HG03139 (cell line): ENCODE data around the gene RPEL1.
"Not testable (repeated sequence)": the region's sequence is repeated elsewhere in the genome, so short reads cannot be mapped to it uniquely, and the experiment has no call there.

Experiments used
- ATAC-seq: cut with Tn5 transposase; IDR thresholded peaks from one replicate; pipeline ENCODE4 v1.9.1; 2021; ENCODE audit not compliant: unreplicated experiment

Gene RPEL1

GRCh38 chr10:103245587-103245986 is at the start of gene RPEL1:
Gene RPEL1 (plus strand): TSS chr10:103245887. CDS start chr10:103245997, 110 bp downstream.
- ATAC-seq: not testable (repeated sequence)

GRCh38 chr10:103196516-103196915 is 49.2 kb upstream of the RPEL1 start:
- ATAC-seq: no peak

DNA sequence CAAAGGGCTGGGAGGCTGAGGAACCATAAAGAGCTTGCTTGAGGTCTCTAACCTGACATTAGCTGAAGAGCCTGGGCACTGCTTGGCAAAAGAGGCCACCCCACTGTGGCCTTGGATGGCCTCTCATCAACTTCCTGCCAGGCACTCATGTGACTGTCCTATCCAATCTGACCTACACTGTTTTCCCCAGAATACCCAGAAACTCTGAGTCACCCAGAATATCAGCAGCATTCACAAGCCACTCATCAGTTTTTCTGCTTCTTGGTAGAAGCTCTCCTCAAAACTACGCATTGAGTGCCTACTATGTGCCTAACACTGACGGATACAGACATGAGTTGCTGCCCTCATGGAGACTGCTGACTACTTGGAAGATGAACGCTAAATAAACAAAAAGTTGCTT is 48.5 kb upstream of the RPEL1 start:
- ATAC-seq: no peak

- no peak for ATAC-seq
These were observed 47.8 kb upstream of the RPEL1 start for GRCh38 chr10:103197903-103198302.

GRCh38 chr10:103198648-103199047 is 47.0 kb upstream of the RPEL1 start:
- no peak for ATAC-seq

DNA sequence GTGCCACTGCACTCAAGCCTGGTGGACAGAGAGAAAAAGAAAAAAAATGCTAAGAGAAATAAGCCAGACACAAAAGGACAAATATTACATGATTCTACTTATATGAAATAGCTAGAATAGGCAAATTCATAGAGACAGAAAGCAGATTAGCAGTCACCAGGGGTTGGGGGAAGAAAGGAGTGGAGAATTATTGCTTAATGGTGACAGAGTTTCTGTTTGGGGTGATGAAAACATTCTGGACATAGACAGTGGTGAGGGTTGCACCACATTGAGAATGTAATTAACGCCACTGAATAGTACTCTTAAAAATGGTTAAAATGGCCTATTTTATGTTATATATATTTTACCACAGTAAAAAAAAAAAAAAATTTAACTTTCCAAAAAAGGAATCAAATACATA is 46.2 kb upstream of the RPEL1 start:
- ATAC-seq: no peak

DNA sequence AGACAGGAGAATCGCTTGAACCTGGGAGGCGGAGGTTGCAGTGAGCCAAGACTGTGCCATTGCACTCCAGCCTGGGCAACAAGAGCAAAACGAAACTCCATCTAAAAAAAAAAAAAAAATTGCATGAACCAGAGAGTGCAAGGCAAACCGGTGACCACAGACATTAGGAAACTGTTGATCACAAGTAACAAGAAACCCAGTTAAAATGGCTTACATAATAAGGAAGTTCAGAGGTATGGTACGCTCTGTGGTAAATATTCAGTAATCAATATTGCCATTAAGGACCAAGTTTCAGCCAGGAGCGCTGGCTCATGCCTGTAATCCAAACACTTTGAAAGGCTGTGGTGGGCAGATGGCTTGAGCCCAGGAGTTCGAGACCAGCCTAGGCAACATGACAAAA is 43.4 kb upstream of the RPEL1 start:
- ATAC-seq: no peak

- no peak for ATAC-seq
These were observed 42.2 kb upstream of the RPEL1 start for GRCh38 chr10:103203466-103203865.

DNA sequence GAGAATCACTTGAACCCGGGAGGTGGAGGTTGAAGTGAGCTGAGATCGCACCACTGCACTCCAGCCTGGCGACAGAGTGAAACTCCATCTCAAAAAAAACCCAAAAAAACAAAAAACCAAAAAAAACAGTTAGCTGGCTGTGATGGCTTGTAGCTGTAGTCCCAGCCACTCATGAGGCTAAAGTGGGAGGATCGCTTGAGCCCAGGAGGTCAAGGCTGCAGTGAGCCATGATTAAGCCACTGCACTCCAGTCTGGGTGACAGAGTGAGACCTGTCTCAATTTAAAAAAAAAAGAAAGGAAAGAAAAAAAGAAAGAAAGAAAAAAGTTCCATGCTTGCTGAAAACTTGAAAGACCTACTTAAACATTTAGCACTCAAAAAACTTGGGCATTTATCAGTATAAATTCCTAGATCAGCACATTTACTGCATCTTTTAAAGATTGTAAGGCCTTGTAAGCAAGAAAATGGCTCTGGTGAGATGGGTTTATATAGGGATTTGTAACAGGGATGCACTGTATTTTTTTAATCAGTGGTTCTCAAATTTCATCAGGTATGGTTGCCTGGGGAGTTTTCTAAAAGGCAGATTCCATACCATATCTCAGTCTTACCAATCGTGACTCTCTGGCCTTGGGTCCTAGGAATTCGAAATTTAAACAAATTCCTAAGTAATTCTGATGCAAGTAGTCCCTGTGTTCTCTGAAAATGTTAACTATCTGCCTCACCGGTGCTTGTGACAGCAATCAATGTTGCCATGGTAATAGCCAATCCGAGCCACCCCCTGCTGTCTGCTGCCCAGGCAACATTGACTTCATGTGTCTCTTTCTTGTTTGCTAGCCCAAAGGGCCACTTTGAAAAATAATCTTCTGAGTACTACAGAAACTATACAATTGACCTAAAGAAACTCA is 41.1 kb upstream of the RPEL1 start:
- no peak for ATAC-seq

- ATAC-seq: not testable (repeated sequence)
These were observed 40.3 kb upstream of the RPEL1 start for GRCh38 chr10:103205401-103205800.

DNA sequence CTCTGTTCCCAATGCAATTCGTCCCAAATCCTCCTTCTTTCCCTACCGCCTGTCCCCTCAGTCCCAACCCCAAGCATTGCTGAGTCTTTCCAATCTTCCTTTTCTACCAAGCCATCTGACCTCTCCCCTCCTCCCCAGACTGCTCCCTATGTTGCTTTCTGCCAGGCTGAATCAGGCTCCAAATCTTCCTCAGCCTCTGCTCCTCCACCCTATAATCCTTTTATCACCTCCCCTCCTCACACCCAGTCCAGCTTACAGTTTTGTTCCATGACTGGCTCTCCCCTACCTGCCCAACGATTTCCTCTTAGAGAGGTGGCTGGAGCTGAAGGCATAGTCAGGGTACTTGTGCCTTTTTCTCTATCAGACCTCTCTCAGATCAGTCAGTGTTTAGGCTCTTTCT is 39.0 kb upstream of the RPEL1 start:
- not testable (repeated sequence) for ATAC-seq

DNA sequence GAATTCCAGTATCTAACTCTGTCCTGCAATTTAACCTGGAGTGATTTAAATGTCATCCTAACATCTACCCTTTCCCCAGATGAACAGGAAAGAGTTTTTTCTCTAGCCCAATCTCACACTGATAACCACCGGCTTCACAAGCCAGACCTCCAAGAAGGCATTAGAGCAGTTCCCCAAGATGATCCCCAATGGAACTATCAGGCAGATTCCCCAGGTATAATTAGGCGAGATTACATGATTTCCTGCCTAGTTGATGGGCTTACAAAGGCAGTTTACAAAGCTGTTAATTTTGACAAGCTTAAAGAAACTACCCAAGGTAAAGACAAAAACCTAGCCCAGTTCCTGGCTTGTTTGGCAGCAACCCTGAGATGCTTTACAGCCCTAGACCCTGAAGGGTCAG is 38.5 kb upstream of the RPEL1 start:
- ATAC-seq: no peak

- ATAC-seq: not testable (repeated sequence)
These were observed 38.0 kb upstream of the RPEL1 start for GRCh38 chr10:103207643-103208042.

GRCh38 chr10:103210262-103210661 is 35.4 kb upstream of the RPEL1 start:
- ATAC-seq: not testable (repeated sequence)

- ATAC-seq: no peak
These were observed 30.1 kb upstream of the RPEL1 start for GRCh38 chr10:103215601-103216000.

DNA sequence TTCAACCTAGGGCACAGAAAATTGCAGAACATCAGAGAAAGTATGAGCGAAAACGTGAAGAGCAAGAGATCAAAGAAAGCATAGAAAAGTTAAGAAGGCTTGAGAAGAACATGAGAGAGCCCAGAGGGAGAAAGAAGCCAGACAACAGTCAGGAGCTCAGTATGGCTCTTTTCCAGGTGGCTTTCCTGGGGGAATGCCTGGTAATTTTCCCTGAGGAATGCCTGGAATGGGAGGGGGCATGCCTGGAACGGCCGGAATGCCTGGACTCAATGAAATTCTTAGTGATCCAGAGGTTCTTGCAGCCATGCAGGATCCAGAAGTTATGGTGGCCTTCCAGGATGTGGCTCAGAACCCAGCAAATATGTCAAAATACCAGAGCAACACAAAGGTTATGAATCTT is 29.3 kb upstream of the RPEL1 start:
- ATAC-seq: not testable (repeated sequence)

DNA sequence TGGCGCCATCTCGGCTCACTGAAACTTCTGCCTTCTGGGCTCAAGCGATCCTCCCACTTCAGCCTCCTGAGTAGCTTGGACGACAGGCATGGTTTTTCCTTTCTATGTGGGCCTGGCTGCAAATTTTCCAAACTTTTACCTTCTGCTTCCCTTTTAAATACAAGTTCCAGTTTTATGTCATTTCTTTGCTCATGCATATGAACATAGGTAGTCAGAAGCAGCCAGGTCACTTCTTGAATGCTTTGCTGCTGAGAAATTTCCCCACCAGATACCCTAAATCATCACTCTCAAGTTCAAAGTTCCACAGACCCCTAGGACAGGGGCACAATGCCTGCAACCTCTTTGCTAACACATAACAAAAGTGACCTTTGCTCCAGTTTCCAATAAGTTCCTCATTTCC is 21.6 kb upstream of the RPEL1 start:
- ATAC-seq: no peak

GRCh38 chr10:103224721-103225120 is 21.0 kb upstream of the RPEL1 start:
- ATAC-seq: not testable (repeated sequence)

- ATAC-seq: no peak
These were observed 19.7 kb upstream of the RPEL1 start for GRCh38 chr10:103225939-103226338.

GRCh38 chr10:103227416-103227815 is 18.3 kb upstream of the RPEL1 start:
- ATAC-seq: no peak

- ATAC-seq: no peak
These were observed 14.6 kb upstream of the RPEL1 start for GRCh38 chr10:103231047-103231551.

DNA sequence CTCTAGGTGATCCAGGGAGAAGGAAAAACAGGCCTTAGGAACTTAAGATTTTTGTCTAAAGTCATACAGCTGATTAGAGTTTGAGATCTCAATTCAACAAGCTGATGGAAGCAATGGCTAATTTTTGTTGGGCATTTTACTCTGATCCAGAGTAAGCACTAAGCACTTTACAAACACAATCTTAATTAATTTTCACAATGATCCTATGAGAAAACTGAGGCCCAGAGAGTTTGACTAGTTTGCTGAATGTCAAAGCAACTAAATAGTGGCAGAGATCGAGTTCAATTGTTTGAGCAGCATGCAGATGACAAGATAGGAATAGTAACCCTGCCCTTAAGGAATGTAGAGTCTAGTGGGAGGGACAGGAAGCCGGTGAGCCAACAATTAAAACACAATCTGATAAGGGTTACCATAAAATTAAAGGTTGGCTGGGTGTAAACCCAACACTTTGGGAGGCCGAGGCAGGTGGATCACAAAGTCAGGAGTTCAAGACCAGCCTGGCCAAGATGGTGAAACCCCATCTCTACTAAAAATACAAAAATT is 13.5 kb upstream of the RPEL1 start:
- no peak for ATAC-seq
